Measurements from ENCODE around the gene HMGN3. TPM values are rescaled to one million over a fixed set of nuclear protein-coding genes. Genes with fewer than 3 reads are reported as not detected.
"Not testable (repeated sequence)": the region's sequence is repeated elsewhere in the genome, so short reads cannot be mapped to it uniquely, and the experiment has no call there.

HMGN3 gene
- polyA plus RNA-seq, 2 donors: 72.1 to 105 TPM

DNA sequence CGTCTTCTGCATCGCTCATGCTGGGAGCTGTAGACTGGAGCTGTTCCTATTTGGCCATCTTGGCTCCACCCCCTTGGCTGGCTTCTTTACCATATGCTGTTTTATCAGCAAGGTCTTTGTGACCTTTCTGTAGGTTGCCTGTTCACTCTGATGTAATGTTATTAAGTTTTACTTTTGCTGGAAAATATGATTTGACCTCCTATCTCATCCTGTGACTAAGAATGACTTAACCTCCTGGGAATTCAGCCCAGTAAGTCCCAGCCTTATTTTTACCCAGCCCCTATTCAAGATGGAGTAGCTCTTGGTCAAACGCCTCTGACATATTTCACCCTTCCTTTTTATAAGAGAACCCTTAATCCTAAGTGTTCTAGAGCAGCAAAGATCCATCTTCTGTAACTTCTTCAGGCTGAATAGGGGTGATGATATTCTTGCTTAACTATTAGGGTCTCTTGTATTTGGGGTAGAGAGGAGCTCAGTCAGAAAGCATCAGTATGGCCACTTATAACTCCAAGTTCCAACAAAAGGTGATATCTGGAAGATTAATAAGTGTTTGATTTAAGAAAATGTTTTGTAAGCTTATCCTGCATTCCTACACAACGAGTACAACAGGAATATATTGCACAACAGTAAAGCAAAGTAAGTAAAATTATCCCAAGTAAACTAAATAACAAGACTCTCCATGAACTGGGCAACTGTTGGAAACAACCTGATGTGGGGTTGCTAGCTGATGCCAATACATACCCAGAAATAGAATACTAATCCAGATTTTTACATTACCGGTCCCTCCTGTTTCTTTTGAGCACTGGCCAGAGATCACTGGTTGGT lies 23.1 kb upstream of the HMGN3 start:
- Histone ChIP-seq H3K27ac (ENCODE audit: low read depth in 2 of 2, low read length in 1 of 2) (no peak overlapping the region), H3K27me3 (ENCODE audit: control insufficient read depth in 1 of 2, insufficient read depth in 2 of 2, low read length in 2 of 2) (no peaks in the 10 kb centered on the region), H3K36me3 (ENCODE audit: control insufficient read depth in 2 of 2, insufficient read depth in 2 of 2, low read length in 1 of 2) (no peaks in the 10 kb centered on the region), H3K4me1 (ENCODE audit: control insufficient read depth in 2 of 2, insufficient read depth in 2 of 2, low read length in 1 of 2) (no peaks in the 10 kb centered on the region), H3K9me3 (ENCODE audit: control insufficient read depth in 2 of 2, insufficient read depth in 1 of 2, low read depth in 1 of 2, low read length in 1 of 2) (no peaks in the 10 kb centered on the region), H3K4me3 (ENCODE audit: low read depth in 1 of 2, low read length in 2 of 2) (no peak overlapping the region)
- 57 to 68% methylated on average over 5 of the region's 5 CpGs for WGBS, 2 donors

DNA sequence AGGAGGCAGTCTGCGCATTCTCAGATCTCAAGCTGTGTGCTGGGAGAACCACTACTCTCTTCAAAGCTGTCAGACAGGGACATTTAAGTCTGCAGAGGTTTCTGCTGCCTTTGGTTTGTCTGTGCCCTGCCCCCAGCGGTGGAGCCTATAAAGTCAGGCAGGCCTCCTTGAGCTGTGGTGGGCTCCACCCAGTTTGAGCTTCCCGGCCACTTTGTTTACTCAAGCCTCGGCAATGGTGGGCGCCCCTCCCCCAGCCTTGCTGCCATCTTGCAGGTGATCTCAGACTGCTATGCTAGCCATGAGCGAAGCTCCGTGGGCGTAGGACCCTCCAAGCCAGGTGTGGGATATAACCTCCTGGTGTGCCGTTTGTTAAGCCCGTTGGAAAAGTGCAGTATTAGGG lies 22.3 kb upstream of the HMGN3 start:
- H3K36me3 ChIP-seq (ENCODE audit: control insufficient read depth in 2 of 2, insufficient read depth in 2 of 2, low read length in 1 of 2); H3K27me3 ChIP-seq (ENCODE audit: control insufficient read depth in 1 of 2, insufficient read depth in 2 of 2, low read length in 2 of 2); H3K9me3 ChIP-seq (ENCODE audit: control insufficient read depth in 2 of 2, insufficient read depth in 1 of 2, low read depth in 1 of 2, low read length in 1 of 2); H3K4me1 ChIP-seq (ENCODE audit: control insufficient read depth in 2 of 2, insufficient read depth in 2 of 2, low read length in 1 of 2); H3K4me3 ChIP-seq (ENCODE audit: low read depth in 1 of 2, low read length in 2 of 2); H3K27ac ChIP-seq (ENCODE audit: low read depth in 2 of 2, low read length in 1 of 2): not testable (repeated sequence)
- WGBS, 2 donors: 82 to 84% methylated on average over 10 of the region's 10 CpGs

DNA sequence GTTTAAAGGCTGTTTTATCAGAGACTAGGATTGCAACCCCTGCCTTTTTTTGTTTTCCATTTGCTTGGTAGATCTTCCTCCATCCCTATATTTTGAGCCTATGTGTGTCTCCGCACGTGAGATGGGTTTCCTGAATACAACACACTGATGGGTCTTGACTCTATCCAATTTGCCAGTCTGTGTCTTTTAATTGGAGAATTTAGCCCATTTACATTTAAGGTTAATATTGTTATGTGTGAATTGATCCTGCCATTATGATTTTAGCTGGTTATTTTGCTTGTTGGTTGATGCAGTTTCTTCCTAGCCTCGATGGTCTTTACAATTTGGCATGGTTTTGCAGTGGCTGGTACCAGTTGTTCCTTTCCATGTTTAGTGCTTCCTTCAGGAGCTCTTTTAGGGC lies 20.6 kb upstream of the HMGN3 start:
- H3K27me3 ChIP-seq (ENCODE audit: control insufficient read depth in 1 of 2, insufficient read depth in 2 of 2, low read length in 2 of 2); H3K4me3 ChIP-seq (ENCODE audit: low read depth in 1 of 2, low read length in 2 of 2); H3K27ac ChIP-seq (ENCODE audit: low read depth in 2 of 2, low read length in 1 of 2); H3K9me3 ChIP-seq (ENCODE audit: control insufficient read depth in 2 of 2, insufficient read depth in 1 of 2, low read depth in 1 of 2, low read length in 1 of 2); H3K4me1 ChIP-seq (ENCODE audit: control insufficient read depth in 2 of 2, insufficient read depth in 2 of 2, low read length in 1 of 2); H3K36me3 ChIP-seq (ENCODE audit: control insufficient read depth in 2 of 2, insufficient read depth in 2 of 2, low read length in 1 of 2): not testable (repeated sequence)
- WGBS, 2 donors: 93 to 97% methylated on average over 3 of the region's 3 CpGs

DNA sequence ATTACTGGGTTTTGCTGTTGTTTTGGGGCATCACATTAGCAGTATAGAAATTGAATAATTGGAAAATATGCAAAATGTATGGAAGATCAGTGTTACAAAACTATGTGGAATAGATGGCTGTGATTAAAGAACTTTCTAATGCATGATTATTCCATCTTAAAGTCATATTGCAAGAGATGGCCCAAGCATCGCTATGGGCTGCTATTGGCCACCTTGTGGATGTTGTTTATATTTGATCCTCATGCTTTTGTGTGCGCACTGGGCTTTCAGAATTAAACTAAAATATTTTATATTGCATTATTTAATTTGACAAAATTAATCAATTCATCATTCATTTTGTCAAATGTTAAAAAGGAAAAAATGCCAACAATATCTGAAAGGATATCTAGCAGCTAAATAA lies 16.1 kb upstream of the HMGN3 start:
- no peak overlapping the region for H3K27ac ChIP-seq (ENCODE audit: low read depth in 2 of 2, low read length in 1 of 2)
- no peaks in the 10 kb centered on the region for H3K4me1 ChIP-seq (ENCODE audit: control insufficient read depth in 2 of 2, insufficient read depth in 2 of 2, low read length in 1 of 2)
- H3K27me3 ChIP-seq (ENCODE audit: control insufficient read depth in 1 of 2, insufficient read depth in 2 of 2, low read length in 2 of 2): no peaks in the 10 kb centered on the region
- H3K4me3 ChIP-seq (ENCODE audit: low read depth in 1 of 2, low read length in 2 of 2): no peak overlapping the region
- H3K9me3 ChIP-seq (ENCODE audit: control insufficient read depth in 2 of 2, insufficient read depth in 1 of 2, low read depth in 1 of 2, low read length in 1 of 2): no peaks in the 10 kb centered on the region
- no peaks in the 10 kb centered on the region for H3K36me3 ChIP-seq (ENCODE audit: control insufficient read depth in 2 of 2, insufficient read depth in 2 of 2, low read length in 1 of 2)
- 83 to 87% methylated on average over 2 of the region's 2 CpGs for WGBS, 2 donors

DNA sequence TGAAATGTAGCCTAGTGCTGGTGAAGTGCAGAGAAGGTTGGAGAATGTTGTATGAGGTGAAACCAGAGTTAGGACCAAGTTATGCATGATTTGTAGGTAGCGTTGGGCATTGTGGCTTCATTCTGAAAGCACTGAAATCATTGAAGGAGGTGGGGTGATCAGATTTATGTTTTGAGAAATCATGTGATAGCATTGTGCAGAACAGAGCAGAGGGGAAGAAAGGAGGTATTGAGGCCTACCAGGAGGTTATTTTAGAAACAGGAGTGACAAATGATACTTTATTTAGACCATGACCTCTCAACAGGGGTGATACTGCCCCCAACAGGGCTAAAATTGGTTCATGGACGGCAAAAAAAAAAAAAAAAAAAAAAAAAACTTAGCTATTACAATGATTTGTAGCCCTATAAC lies 15.6 kb upstream of the HMGN3 start:
- Histone ChIP-seq H3K27ac (ENCODE audit: low read depth in 2 of 2, low read length in 1 of 2) (no peak overlapping the region), H3K27me3 (ENCODE audit: control insufficient read depth in 1 of 2, insufficient read depth in 2 of 2, low read length in 2 of 2) (no peaks in the 10 kb centered on the region), H3K9me3 (ENCODE audit: control insufficient read depth in 2 of 2, insufficient read depth in 1 of 2, low read depth in 1 of 2, low read length in 1 of 2) (no peaks in the 10 kb centered on the region), H3K4me1 (ENCODE audit: control insufficient read depth in 2 of 2, insufficient read depth in 2 of 2, low read length in 1 of 2) (no peaks in the 10 kb centered on the region), H3K36me3 (ENCODE audit: control insufficient read depth in 2 of 2, insufficient read depth in 2 of 2, low read length in 1 of 2) (no peaks in the 10 kb centered on the region), H3K4me3 (ENCODE audit: low read depth in 1 of 2, low read length in 2 of 2) (no peak overlapping the region)
- 71 to 75% methylated on average over 2 of the region's 2 CpGs for WGBS, 2 donors

DNA sequence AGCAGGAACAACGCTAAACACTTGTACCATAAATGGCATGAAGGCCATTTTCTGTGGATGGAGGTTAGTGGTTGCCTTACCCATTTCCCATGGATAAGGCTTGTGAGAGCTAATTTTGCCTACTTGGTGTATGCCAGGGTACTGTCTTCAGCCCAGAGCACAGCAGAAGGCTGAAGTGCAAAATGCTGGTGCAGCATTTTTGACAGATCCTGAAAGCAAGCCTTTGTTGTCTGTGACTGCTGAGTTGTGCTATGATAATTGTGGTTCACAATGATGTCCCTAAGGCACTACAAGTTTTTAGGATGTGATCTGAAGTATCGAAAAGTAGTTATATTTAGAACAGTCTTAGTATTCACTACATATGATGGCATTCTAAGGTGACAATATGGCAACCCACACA lies 14.7 kb upstream of the HMGN3 start:
- Histone ChIP-seq H3K4me1 (ENCODE audit: control insufficient read depth in 2 of 2, insufficient read depth in 2 of 2, low read length in 1 of 2) (no peaks in the 10 kb centered on the region), H3K36me3 (ENCODE audit: control insufficient read depth in 2 of 2, insufficient read depth in 2 of 2, low read length in 1 of 2) (no peaks in the 10 kb centered on the region), H3K27ac (ENCODE audit: low read depth in 2 of 2, low read length in 1 of 2) (no peak overlapping the region), H3K9me3 (ENCODE audit: control insufficient read depth in 2 of 2, insufficient read depth in 1 of 2, low read depth in 1 of 2, low read length in 1 of 2) (no peaks in the 10 kb centered on the region), H3K4me3 (ENCODE audit: low read depth in 1 of 2, low read length in 2 of 2) (no peak overlapping the region), H3K27me3 (ENCODE audit: control insufficient read depth in 1 of 2, insufficient read depth in 2 of 2, low read length in 2 of 2) (no peaks in the 10 kb centered on the region)
- WGBS, 2 donors: 83 to 95% methylated on average over 2 of the region's 2 CpGs

DNA sequence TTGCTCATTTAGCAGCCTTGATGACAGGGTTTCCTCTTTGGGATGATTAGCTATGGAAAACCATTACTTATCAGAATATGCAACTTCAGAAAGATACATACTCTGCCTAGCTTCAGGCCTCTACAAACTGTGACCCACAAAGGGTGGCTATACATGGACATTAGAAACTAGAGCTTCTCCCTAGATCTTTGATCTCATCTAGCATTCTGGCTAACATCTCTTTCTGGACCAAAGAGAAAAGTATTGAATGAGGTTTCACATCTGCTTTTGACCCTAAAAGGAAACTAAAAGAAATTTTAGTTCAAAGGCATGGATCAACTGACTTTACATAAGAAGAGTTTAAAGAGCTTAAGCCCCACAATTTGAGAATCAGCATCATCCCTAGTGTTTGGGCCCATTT lies 12.4 kb upstream of the HMGN3 start:
- Histone ChIP-seq H3K9me3 (ENCODE audit: control insufficient read depth in 2 of 2, insufficient read depth in 1 of 2, low read depth in 1 of 2, low read length in 1 of 2) (no peaks in the 10 kb centered on the region), H3K4me3 (ENCODE audit: low read depth in 1 of 2, low read length in 2 of 2) (no peak overlapping the region)

DNA sequence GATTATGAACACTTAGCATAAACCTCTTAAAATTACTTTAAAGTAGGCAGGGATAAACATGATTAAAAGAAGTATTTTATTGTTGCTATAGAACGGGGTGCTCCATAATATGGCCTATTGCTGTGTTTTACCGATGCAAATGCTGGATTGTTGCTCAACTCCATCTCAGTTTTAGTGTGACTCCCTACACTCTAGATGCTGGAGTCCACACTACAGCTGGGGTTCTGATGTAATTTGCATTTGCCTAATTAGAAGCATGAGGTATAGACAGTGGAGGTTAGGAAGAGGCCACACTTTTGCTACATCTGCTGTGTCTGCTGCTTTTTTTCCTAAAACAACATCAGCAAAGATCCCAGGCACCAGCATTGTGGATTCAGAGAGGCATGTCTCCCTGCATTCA lies 6.7 kb upstream of the HMGN3 start:
- 71 to 80% methylated on average over 2 of the region's 2 CpGs for WGBS, 2 donors
- no peaks in the 10 kb centered on the region for H3K27me3 ChIP-seq (ENCODE audit: control insufficient read depth in 1 of 2, insufficient read depth in 2 of 2, low read length in 2 of 2)

More for the DNA sequence above, 12.4 kb upstream of the HMGN3 start:
- Histone ChIP-seq H3K4me1 (ENCODE audit: control insufficient read depth in 2 of 2, insufficient read depth in 2 of 2, low read length in 1 of 2) (no peaks in the 10 kb centered on the region), H3K27ac (ENCODE audit: low read depth in 2 of 2, low read length in 1 of 2) (no peak overlapping the region), H3K36me3 (ENCODE audit: control insufficient read depth in 2 of 2, insufficient read depth in 2 of 2, low read length in 1 of 2) (no peaks in the 10 kb centered on the region), H3K27me3 (ENCODE audit: control insufficient read depth in 1 of 2, insufficient read depth in 2 of 2, low read length in 2 of 2) (no peaks in the 10 kb centered on the region)

DNA sequence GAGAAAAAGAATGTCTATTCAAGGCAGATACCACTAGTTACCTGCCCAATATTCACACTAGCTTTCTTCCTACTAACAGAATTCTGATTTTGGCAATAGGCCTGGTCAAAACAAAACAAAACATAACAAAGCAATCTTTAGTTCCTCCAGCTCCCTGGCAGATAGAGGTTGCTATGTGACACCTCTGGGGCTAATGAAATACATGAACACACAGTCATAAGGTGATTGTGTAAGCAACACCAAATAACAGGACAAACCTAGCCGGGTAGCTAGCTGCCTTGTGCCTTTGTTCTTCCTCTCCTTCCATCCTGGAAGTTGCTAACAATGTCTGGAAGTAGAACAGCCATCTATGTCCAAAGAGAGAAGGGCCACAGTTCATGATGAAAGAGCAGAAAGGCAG lies 6.0 kb upstream of the HMGN3 start:
- Histone ChIP-seq H3K27me3 (ENCODE audit: control insufficient read depth in 1 of 2, insufficient read depth in 2 of 2, low read length in 2 of 2) (no peaks in the 10 kb centered on the region), H3K36me3 (ENCODE audit: control insufficient read depth in 2 of 2, insufficient read depth in 2 of 2, low read length in 1 of 2) (no peaks in the 10 kb centered on the region), H3K4me1 (ENCODE audit: control insufficient read depth in 2 of 2, insufficient read depth in 2 of 2, low read length in 1 of 2) (no peaks in the 10 kb centered on the region), H3K27ac (ENCODE audit: low read depth in 2 of 2, low read length in 1 of 2) (no peak overlapping the region), H3K9me3 (ENCODE audit: control insufficient read depth in 2 of 2, insufficient read depth in 1 of 2, low read depth in 1 of 2, low read length in 1 of 2) (no peaks in the 10 kb centered on the region), H3K4me3 (ENCODE audit: low read depth in 1 of 2, low read length in 2 of 2) (no peak overlapping the region)
- WGBS, 2 donors: 34 to 43% methylated on average over 1 of the region's 1 CpG

More for the DNA sequence above, 6.7 kb upstream of the HMGN3 start:
- Histone ChIP-seq H3K9me3 (ENCODE audit: control insufficient read depth in 2 of 2, insufficient read depth in 1 of 2, low read depth in 1 of 2, low read length in 1 of 2) (no peaks in the 10 kb centered on the region), H3K4me3 (ENCODE audit: low read depth in 1 of 2, low read length in 2 of 2) (no peak overlapping the region), H3K4me1 (ENCODE audit: control insufficient read depth in 2 of 2, insufficient read depth in 2 of 2, low read length in 1 of 2) (no peaks in the 10 kb centered on the region), H3K36me3 (ENCODE audit: control insufficient read depth in 2 of 2, insufficient read depth in 2 of 2, low read length in 1 of 2) (no peaks in the 10 kb centered on the region), H3K27ac (ENCODE audit: low read depth in 2 of 2, low read length in 1 of 2) (no peak overlapping the region)

DNA sequence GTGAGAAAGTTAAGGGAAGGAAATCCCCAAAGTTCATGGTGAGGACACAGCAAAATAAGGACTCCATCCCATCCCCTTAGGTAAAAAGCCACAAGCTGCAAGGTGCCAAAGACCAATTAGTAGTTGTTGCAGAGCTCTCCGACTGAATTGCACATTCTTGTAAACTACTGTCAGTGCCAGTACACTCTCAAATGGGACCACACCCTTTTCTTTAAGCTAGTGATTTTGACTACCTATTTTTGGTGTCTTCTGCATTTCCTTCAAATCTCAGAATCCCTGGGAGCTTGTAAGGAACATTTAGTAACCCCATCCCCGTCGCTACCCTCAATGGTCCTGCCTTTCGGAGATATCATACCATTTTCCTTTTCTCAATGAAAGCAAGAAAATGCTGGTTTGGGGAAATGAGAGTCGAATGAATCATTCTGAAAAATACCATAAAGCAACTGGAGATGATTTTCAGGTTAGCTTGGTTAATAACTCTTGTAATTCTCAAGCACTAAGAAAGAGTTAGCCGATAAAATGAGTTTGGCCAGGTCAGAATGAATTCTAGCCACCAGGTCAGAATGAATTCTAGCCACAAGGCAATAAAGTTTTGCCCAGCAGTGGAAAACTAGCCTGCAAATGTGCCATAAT lies 5.2 kb upstream of the HMGN3 start:
- H3K4me1 ChIP-seq (ENCODE audit: control insufficient read depth in 2 of 2, insufficient read depth in 2 of 2, low read length in 1 of 2): no peaks in the 10 kb centered on the region
- 68 to 74% methylated on average over 6 of the region's 6 CpGs for WGBS, 2 donors
- H3K9me3 ChIP-seq (ENCODE audit: control insufficient read depth in 2 of 2, insufficient read depth in 1 of 2, low read depth in 1 of 2, low read length in 1 of 2): no peaks in the 10 kb centered on the region
- H3K4me3 ChIP-seq (ENCODE audit: low read depth in 1 of 2, low read length in 2 of 2): no peak overlapping the region
- peak overlapping the region in 1 of 2 donors; percentile 2 for H3K27ac ChIP-seq (ENCODE audit: low read depth in 2 of 2, low read length in 1 of 2)
- no peaks in the 10 kb centered on the region for H3K27me3 ChIP-seq (ENCODE audit: control insufficient read depth in 1 of 2, insufficient read depth in 2 of 2, low read length in 2 of 2)
- H3K36me3 ChIP-seq (ENCODE audit: control insufficient read depth in 2 of 2, insufficient read depth in 2 of 2, low read length in 1 of 2): no peaks in the 10 kb centered on the region

Measured in esophagus (tissue), 2 donors.